K562 (cell line): ENCODE results near the gene KLF5. TPM values are rescaled to one million over a fixed set of nuclear protein-coding genes. Genes with fewer than 3 reads are reported as not detected.

Source experiments
- CTBP1 ChIP-seq: fragments of 450-650 bp; IDR thresholded peaks from 2 replicates; pipeline ENCODE4 v1.6.1; 2016; ENCODE audit warnings: borderline replicate concordance
- E2F3 ChIP-seq: fragments of 250-450 bp; sonication (Bioruptor Pico); IDR thresholded peaks from 2 replicates; pipeline ENCODE4 v1.4.0; 2020; ENCODE audit warnings: mild to moderate bottlenecking
- ESRRB ChIP-seq: fragments of 250-450 bp; sonication (Bioruptor Pico); IDR thresholded peaks from 2 replicates; pipeline ENCODE4 v1.5.0; 2020; ENCODE audit warnings: mild to moderate bottlenecking, moderate library complexity, borderline replicate concordance
- KHSRP ChIP-seq: fragments of 450-650 bp; IDR thresholded peaks from 2 replicates; pipeline ENCODE4 v1.6.1; 2017
- POLR2A ChIP-seq: fragments of 450-650 bp; conservative IDR thresholded peaks from 2 replicates; pipeline ENCODE4 v1.6.1; 2016
- TOE1 ChIP-seq, 2 experiments: fragments of 450-650 bp in 1 of 2; sonication (generic) in 1 of 2; formaldehyde crosslinking in 1 of 2; IDR thresholded peaks; 2 replicates each; pipeline versions ENCODE4 v1.7.1 to v1.8.0; 2016 to 2022; ENCODE audit warnings: borderline replicate concordance in 2 of 2, mild to moderate bottlenecking in 2 of 2, antibody characterized with exemption in 1 of 2, inconsistent platforms in 1 of 2, low read depth in 1 of 2, missing genetic modification reagents in 1 of 2, moderate library complexity in 1 of 2
- UBTF ChIP-seq, 2 experiments: IDR thresholded peaks; 2 replicates each; pipeline ENCODE4 v1.6.1; 2012; ENCODE audit warnings: improper control_type of control experiment in 2 of 2, low read depth in 2 of 2, low read length in 2 of 2, borderline replicate concordance in 1 of 2
- ZBTB8A ChIP-seq: fragments of 450-650 bp; IDR thresholded peaks from 2 replicates; pipeline ENCODE4 v1.6.1; 2018; ENCODE audit warnings: mild to moderate bottlenecking, moderate library complexity; ENCODE audit not compliant: partially characterized antibody
- ZNF124 ChIP-seq: sonication (generic); formaldehyde crosslinking; IDR thresholded peaks from 2 replicates; pipeline ENCODE4 v1.8.1; 2022; ENCODE audit warnings: missing genetic modification reagents
- ZNF184 ChIP-seq: sonication (generic); formaldehyde crosslinking; IDR thresholded peaks from 2 replicates; pipeline ENCODE4 v1.5.0; 2020; ENCODE audit warnings: missing genetic modification reagents
- ZNF274 ChIP-seq: IDR thresholded peaks from 2 replicates; pipeline ENCODE4 v1.6.1; 2011; ENCODE audit warnings: low read depth, mild to moderate bottlenecking, low read length, moderate library complexity, borderline replicate concordance
- ZNF311 ChIP-seq: fragments of 250-450 bp; sonication (Bioruptor Pico); IDR thresholded peaks from 2 replicates; pipeline ENCODE4 v1.4.0; 2020; ENCODE audit warnings: mild to moderate bottlenecking, moderate library complexity
- polyA plus RNA-seq, 8 experiments: library from polyadenylated mRNA; depleted of rRNA in 4 of 8; stranded (reverse) in 5 of 8; unstranded in 3 of 8; fragments of >200 nt; fragmentation: Nextera tagmentation in 2 of 8; fragmentation: Illumina TruSeq in 1 of 8; extraction: Ambion mirVana in 2 of 8; extraction: Trizol in 1 of 8; gene quantifications; 2 replicates each; pipeline versions ENCODE4 v1.2.1 to v1.2.3, GENCODE V29; 2011 to 2014; ENCODE audit warnings: inconsistent platforms in 1 of 8, missing spikeins in 1 of 8
- total RNA-seq, 7 experiments: library from RNA; depleted of rRNA in 6 of 7; stranded (reverse); fragments of >200 nt in 6 of 7; fragmentation: Illumina TruSeq in 2 of 7; extraction: Trizol in 2 of 7; gene quantifications; 2 replicates each; pipeline versions ENCODE4 v1.2.1 to v1.2.3, GENCODE V29; 2011 to 2021; ENCODE audit warnings: low replicate concordance in 1 of 7
- TF ChIP-seq, protein P1 (sequence below): fragments of 450-650 bp; IDR thresholded peaks from one replicate; pipeline ENCODE4 v1.6.1; 2018; ENCODE audit warnings: mild to moderate bottlenecking, moderate library complexity; ENCODE audit not compliant: partially characterized antibody
- TF ChIP-seq, protein P2 (sequence below): fragments of 250-450 bp; sonication (Bioruptor Pico); IDR thresholded peaks from 2 replicates; pipeline ENCODE4 v1.4.0; 2020; ENCODE audit warnings: mild to moderate bottlenecking, moderate library complexity, borderline replicate concordance
- TF ChIP-seq, protein P3 (sequence below): fragments of 450-650 bp; formaldehyde crosslinking; IDR thresholded peaks from 2 replicates; pipeline ENCODE4 v1.4.0; 2020; ENCODE audit warnings: mild to moderate bottlenecking, moderate library complexity
- TF ChIP-seq, protein P4 (sequence below): fragments of 450-650 bp; IDR thresholded peaks from 2 replicates; pipeline ENCODE4 v1.7.1; 2018; ENCODE audit warnings: mild to moderate bottlenecking, low read depth; ENCODE audit not compliant: partially characterized antibody

KLF5 gene
- total and polyA plus RNA-seq, 9 of the 15 experiments (the other 6 are each of a cell fraction or from before 2014, with no cell fraction given), result 0.17 to 1.0 (median 0.36) TPM

DNA sequence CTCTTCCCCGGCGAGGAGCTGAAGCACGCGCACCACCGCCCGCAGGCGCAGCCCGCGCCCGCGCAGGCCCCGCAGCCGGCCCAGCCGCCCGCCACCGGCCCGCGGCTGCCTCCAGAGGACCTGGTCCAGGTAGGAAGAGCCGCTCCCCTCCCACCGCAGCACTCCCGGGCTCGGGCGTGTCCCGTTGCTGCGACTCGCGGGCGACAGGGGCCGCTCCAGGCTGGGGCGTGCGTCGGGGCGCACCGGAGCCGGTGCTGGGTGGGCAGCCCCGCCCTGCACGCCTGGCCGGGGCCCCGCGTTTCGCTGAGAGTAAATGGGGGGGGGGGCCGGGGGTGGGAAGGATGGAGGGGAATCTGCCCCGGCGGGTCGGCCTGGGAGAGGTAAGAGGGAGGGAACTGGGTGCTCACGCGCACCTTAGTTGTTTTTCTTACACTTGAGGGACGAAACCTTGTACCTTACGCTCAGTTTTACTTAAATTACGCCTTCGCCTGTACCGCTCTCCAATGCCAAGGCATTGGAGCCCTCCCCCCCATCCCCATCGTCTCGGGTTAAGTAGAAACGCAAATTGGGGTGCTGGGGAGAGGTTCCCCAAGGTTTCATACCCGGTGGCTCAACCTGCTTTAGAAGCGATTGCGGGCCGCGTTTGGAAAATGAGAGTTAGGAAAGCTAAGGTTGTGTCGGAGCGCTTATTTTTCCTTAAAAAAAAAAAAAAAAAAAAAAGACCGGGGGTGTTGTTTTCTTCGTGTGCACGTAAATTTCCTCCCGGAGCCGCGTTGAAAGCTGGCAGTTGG, 850 bp downstream of the KLF5 start (continued):
- TF ChIP-seq, protein P1, sequence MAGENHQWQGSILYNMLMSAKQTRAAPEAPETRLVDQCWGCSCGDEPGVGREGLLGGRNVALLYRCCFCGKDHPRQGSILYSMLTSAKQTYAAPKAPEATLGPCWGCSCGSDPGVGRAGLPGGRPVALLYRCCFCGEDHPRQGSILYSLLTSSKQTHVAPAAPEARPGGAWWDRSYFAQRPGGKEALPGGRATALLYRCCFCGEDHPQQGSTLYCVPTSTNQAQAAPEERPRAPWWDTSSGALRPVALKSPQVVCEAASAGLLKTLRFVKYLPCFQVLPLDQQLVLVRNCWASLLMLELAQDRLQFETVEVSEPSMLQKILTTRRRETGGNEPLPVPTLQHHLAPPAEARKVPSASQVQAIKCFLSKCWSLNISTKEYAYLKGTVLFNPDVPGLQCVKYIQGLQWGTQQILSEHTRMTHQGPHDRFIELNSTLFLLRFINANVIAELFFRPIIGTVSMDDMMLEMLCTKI, result no peak
- TF ChIP-seq ZNF124 (no peak), ZNF311 (CRISPR knock-in tag) (no peak), ESRRB (CRISPR knock-in tag) (no peak), ZNF184 (no peak), UBTF (IDR thresholded peaks at IDR 0.05; ENCODE audit: borderline replicate concordance in 1 of 2, low read depth in 2 of 2, low read length in 2 of 2) (0 out of 4 replicates have a peak, but pooled peaks have one; percentile 28 to 45), ZNF274 (no peak), CTBP1 (peak; percentile 10; the same call in 1 of the 2 replicates), POLR2A (no peak), KHSRP (no peak), E2F3 (no peak), TOE1 (IDR thresholded peaks at IDR 0.05; ENCODE audit: borderline replicate concordance) (no peak), TOE1 (CRISPR knock-in tag; IDR thresholded peaks at IDR 0.05; ENCODE audit: borderline replicate concordance, low read depth) (no peak), ZBTB8A (no peak)
- TF ChIP-seq, protein P2, sequence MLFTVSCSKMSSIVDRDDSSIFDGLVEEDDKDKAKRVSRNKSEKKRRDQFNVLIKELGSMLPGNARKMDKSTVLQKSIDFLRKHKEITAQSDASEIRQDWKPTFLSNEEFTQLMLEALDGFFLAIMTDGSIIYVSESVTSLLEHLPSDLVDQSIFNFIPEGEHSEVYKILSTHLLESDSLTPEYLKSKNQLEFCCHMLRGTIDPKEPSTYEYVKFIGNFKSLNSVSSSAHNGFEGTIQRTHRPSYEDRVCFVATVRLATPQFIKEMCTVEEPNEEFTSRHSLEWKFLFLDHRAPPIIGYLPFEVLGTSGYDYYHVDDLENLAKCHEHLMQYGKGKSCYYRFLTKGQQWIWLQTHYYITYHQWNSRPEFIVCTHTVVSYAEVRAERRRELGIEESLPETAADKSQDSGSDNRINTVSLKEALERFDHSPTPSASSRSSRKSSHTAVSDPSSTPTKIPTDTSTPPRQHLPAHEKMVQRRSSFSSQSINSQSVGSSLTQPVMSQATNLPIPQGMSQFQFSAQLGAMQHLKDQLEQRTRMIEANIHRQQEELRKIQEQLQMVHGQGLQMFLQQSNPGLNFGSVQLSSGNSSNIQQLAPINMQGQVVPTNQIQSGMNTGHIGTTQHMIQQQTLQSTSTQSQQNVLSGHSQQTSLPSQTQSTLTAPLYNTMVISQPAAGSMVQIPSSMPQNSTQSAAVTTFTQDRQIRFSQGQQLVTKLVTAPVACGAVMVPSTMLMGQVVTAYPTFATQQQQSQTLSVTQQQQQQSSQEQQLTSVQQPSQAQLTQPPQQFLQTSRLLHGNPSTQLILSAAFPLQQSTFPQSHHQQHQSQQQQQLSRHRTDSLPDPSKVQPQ (CRISPR knock-in tag), result no peak
- TF ChIP-seq, protein P3, sequence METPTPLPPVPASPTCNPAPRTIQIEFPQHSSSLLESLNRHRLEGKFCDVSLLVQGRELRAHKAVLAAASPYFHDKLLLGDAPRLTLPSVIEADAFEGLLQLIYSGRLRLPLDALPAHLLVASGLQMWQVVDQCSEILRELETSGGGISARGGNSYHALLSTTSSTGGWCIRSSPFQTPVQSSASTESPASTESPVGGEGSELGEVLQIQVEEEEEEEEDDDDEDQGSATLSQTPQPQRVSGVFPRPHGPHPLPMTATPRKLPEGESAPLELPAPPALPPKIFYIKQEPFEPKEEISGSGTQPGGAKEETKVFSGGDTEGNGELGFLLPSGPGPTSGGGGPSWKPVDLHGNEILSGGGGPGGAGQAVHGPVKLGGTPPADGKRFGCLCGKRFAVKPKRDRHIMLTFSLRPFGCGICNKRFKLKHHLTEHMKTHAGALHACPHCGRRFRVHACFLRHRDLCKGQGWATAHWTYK (CRISPR knock-in tag), result no peak
- TF ChIP-seq, protein P4, sequence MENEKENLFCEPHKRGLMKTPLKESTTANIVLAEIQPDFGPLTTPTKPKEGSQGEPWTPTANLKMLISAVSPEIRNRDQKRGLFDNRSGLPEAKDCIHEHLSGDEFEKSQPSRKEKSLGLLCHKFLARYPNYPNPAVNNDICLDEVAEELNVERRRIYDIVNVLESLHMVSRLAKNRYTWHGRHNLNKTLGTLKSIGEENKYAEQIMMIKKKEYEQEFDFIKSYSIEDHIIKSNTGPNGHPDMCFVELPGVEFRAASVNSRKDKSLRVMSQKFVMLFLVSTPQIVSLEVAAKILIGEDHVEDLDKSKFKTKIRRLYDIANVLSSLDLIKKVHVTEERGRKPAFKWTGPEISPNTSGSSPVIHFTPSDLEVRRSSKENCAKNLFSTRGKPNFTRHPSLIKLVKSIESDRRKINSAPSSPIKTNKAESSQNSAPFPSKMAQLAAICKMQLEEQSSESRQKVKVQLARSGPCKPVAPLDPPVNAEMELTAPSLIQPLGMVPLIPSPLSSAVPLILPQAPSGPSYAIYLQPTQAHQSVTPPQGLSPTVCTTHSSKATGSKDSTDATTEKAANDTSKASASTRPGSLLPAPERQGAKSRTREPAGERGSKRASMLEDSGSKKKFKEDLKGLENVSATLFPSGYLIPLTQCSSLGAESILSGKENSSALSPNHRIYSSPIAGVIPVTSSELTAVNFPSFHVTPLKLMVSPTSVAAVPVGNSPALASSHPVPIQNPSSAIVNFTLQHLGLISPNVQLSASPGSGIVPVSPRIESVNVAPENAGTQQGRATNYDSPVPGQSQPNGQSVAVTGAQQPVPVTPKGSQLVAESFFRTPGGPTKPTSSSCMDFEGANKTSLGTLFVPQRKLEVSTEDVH, result no peak
